Liver (tissue), 9 donors: ENCODE results near the gene MARCKS. TPM values are rescaled to one million over a fixed set of nuclear protein-coding genes. Genes with fewer than 3 reads are reported as not detected.

Experiments
- DNase-seq: peaks from one replicate; pipeline ENCODE4 v3.0.0-alpha.2; 2017; ENCODE audit warnings: low spot score
- H3K27ac ChIP-seq, 2 donors: one replicate each; pipeline ENCODE4 v1.7.0; 2013; ENCODE audit warnings: inconsistent platforms in 2 of 2, low read length in 2 of 2, control low read depth in 1 of 2, low read depth in 1 of 2, mild to moderate bottlenecking in 1 of 2
- H3K27me3 ChIP-seq, 4 donors: one replicate each; pipeline versions ENCODE4 v1.6.1 to v1.7.0; 2013; ENCODE audit warnings: low read length in 3 of 4, inconsistent platforms in 1 of 4, mild to moderate bottlenecking in 1 of 4, moderate library complexity in 1 of 4; ENCODE audit not compliant: control insufficient read depth in 4 of 4, insufficient read depth in 4 of 4
- H3K36me3 ChIP-seq, 4 donors: one replicate each; pipeline versions ENCODE4 v1.6.1 to v1.7.0; 2013; ENCODE audit warnings: low read length in 3 of 4, mild to moderate bottlenecking in 3 of 4, low read depth in 1 of 4, moderate library complexity in 1 of 4; ENCODE audit not compliant: control insufficient read depth in 4 of 4, insufficient read depth in 3 of 4
- H3K4me1 ChIP-seq, 4 donors: one replicate each; pipeline versions ENCODE4 v1.6.1 to v1.7.0; 2013; ENCODE audit warnings: low read length in 3 of 4, mild to moderate bottlenecking in 3 of 4, moderate library complexity in 1 of 4; ENCODE audit not compliant: control insufficient read depth in 4 of 4, insufficient read depth in 4 of 4
- H3K4me3 ChIP-seq, 3 donors: one replicate each; pipeline versions ENCODE4 v1.6.1 to v1.7.0; 2013; ENCODE audit warnings: low read length in 3 of 3, control low read depth in 1 of 3, low read depth in 1 of 3, mild to moderate bottlenecking in 1 of 3
- H3K9ac ChIP-seq, 2 donors: one replicate each; pipeline ENCODE4 v1.7.0; 2013; ENCODE audit warnings: low read length in 2 of 2, mild to moderate bottlenecking in 2 of 2, moderate library complexity in 2 of 2, control low read depth in 1 of 2, low read depth in 1 of 2
- H3K9me3 ChIP-seq, 4 donors: one replicate each; pipeline versions ENCODE4 v1.6.1 to v1.7.0; 2013; ENCODE audit warnings: low read length in 3 of 4; ENCODE audit not compliant: control insufficient read depth in 4 of 4
- EGR1 ChIP-seq, 2 donors: IDR thresholded peaks; 2 replicates each; pipeline ENCODE4 v1.6.1; 2016 to 2018; ENCODE audit warnings: antibody characterized with exemption in 2 of 2, low read depth in 2 of 2
- FOXA1 ChIP-seq: IDR thresholded peaks from 2 replicates; pipeline ENCODE4 v1.6.1; 2016; ENCODE audit warnings: antibody characterized with exemption
- FOXA2 ChIP-seq: IDR thresholded peaks from 2 replicates; pipeline ENCODE4 v1.6.1; 2016; ENCODE audit warnings: antibody characterized with exemption
- HNF4A ChIP-seq, 2 donors: conservative IDR thresholded peaks; 2 replicates each; pipeline ENCODE4 v1.6.1; 2016; ENCODE audit warnings: antibody characterized with exemption in 2 of 2, mild to moderate bottlenecking in 2 of 2
- NR2F2 ChIP-seq: IDR thresholded peaks from 2 replicates; pipeline ENCODE4 v1.6.1; 2016; ENCODE audit warnings: antibody characterized with exemption
- RAD21 ChIP-seq, 2 donors: IDR thresholded peaks; 2 replicates each; pipeline ENCODE4 v1.6.1; 2016; ENCODE audit warnings: antibody characterized with exemption in 2 of 2, mild to moderate bottlenecking in 2 of 2
- REST ChIP-seq: IDR thresholded peaks from 2 replicates; pipeline ENCODE4 v1.6.1; 2016; ENCODE audit warnings: antibody characterized with exemption, mild to moderate bottlenecking
- RXRA ChIP-seq, 2 donors: IDR thresholded peaks; 2 replicates each; pipeline ENCODE4 v1.6.1; 2017 to 2018; ENCODE audit warnings: antibody characterized with exemption in 2 of 2, mild to moderate bottlenecking in 1 of 2
- SP1 ChIP-seq: IDR thresholded peaks from 2 replicates; pipeline ENCODE4 v1.6.1; 2018; ENCODE audit warnings: antibody characterized with exemption, mild to moderate bottlenecking
- TAF1 ChIP-seq: conservative IDR thresholded peaks from 2 replicates; pipeline ENCODE4 v1.6.1; 2016; ENCODE audit warnings: antibody characterized with exemption, mild to moderate bottlenecking
- YY1 ChIP-seq: IDR thresholded peaks from 2 replicates; pipeline ENCODE4 v1.6.1; 2016; ENCODE audit warnings: antibody characterized with exemption, mild to moderate bottlenecking
- WGBS: extraction: QIAGEN DNeasy Blood & Tissue Kit; methylation state at CpG from one replicate; pipeline ENCODE4 v1.1.7; 2013; 5-methylcytosine and 5-hydroxymethylcytosine counted together
- polyA plus RNA-seq, 2 donors: library from polyadenylated mRNA; stranded (reverse) in 1 of 2; unstranded in 1 of 2; fragments of 200-250 nt in 1 of 2; fragments of >200 nt in 1 of 2; fragmentation: Nextera tagmentation in 1 of 2; extraction: Ambion mirVana in 1 of 2; gene quantifications; one replicate each; pipeline versions ENCODE4 v1.2.1 to v1.2.3, GENCODE V29; 2013 to 2015
- total RNA-seq, 2 donors: library from RNA; depleted of rRNA; stranded (reverse); fragments of >200 nt; gene quantifications; one replicate each; pipeline ENCODE4 v1.2.3, GENCODE V29; 2014
- TF ChIP-seq, protein P1 (sequence below): fragments of 150-350 bp; IDR thresholded peaks from 2 replicates; pipeline ENCODE4 v1.5.1; 2017; ENCODE audit warnings: improper control_type of control experiment, low read depth, low read length; ENCODE audit not compliant: missing input control
- TF ChIP-seq, protein P2 (sequence below): IDR thresholded peaks from 2 replicates; pipeline ENCODE4 v1.6.1; 2016; ENCODE audit warnings: antibody characterized with exemption
- donor health status: healthy.
- donor health status: healthy.
- donor health status: healthy.
- donor health status: healthy.
- donor health status: healthy.

MARCKS gene
- total and polyA plus RNA-seq, 4 donors, result 3.6 to 31.6 (median 5.9) TPM

GRCh38 chr6:113879186-113880096, 22.3 kb downstream of the MARCKS start:
- no peak overlapping the region for H3K27ac ChIP-seq
- no peaks in the 10 kb centered on the region for H3K36me3 ChIP-seq
- H3K27me3 ChIP-seq, result no peaks in the 10 kb centered on the region
- DNase-seq, result no peak
- TF ChIP-seq NR2F2 (peak; percentile 61), REST (no peak), RAD21 (IDR thresholded peaks at IDR 0.05) (peak; percentile 90 to 91), EGR1 (IDR thresholded peaks at IDR 0.05; ENCODE audit: low read depth in 2 of 2) (no peak), YY1 (peak; percentile 31), FOXA2 (no peak), FOXA1 (no peak), TAF1 (no peak), HNF4A (conservative IDR thresholded peaks at IDR 0.05) (peak in 1 of 2 donors; percentile 30), SP1 (no peak), RXRA (IDR thresholded peaks at IDR 0.05) (peak in 1 of 2 donors; percentile 28)
- TF ChIP-seq, protein P1, sequence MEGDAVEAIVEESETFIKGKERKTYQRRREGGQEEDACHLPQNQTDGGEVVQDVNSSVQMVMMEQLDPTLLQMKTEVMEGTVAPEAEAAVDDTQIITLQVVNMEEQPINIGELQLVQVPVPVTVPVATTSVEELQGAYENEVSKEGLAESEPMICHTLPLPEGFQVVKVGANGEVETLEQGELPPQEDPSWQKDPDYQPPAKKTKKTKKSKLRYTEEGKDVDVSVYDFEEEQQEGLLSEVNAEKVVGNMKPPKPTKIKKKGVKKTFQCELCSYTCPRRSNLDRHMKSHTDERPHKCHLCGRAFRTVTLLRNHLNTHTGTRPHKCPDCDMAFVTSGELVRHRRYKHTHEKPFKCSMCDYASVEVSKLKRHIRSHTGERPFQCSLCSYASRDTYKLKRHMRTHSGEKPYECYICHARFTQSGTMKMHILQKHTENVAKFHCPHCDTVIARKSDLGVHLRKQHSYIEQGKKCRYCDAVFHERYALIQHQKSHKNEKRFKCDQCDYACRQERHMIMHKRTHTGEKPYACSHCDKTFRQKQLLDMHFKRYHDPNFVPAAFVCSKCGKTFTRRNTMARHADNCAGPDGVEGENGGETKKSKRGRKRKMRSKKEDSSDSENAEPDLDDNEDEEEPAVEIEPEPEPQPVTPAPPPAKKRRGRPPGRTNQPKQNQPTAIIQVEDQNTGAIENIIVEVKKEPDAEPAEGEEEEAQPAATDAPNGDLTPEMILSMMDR, result peak; percentile 80
- TF ChIP-seq, protein P2, sequence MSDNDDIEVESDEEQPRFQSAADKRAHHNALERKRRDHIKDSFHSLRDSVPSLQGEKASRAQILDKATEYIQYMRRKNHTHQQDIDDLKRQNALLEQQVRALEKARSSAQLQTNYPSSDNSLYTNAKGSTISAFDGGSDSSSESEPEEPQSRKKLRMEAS, result no peak
- H3K4me3 ChIP-seq, result no peak overlapping the region
- no peaks in the 10 kb centered on the region for H3K9me3 ChIP-seq
- no peaks in the 10 kb centered on the region for H3K4me1 ChIP-seq
- WGBS, result 14% methylated on average over 6 of the region's 6 CpGs
- H3K9ac ChIP-seq, result no peak overlapping the region

DNA sequence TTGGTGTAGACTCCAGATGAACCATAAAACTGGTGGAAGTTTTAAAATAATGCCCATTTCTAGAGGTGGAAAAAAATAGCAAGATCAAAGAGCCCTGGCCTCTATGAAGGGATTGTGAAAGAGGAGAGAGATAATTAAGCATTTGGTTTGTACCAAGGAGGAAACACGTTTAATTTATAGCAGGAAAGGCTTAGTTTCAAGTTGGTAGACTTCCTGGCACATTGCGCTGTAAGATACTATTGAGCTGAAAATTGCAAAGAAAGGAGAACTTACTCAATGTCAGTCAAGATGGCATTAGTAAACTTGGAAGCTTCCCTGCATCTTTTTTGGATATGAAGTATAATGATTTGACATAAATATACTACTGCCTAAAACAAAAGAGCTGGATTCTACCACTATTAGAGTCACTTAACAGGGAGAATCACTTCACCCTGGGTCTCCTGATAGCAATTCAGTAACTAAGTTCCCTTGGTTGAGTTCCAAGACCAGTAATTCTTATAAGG, 24.4 kb downstream of the MARCKS start:
- no peaks in the 10 kb centered on the region for H3K36me3 ChIP-seq
- H3K27me3 ChIP-seq, result no peaks in the 10 kb centered on the region
- no peaks in the 10 kb centered on the region for H3K4me1 ChIP-seq
- TF ChIP-seq TAF1, result no peak
- TF ChIP-seq YY1, result no peak
- 41% methylated on average over 2 of the region's 2 CpGs for WGBS
- H3K9ac ChIP-seq, result no peak overlapping the region
- DNase-seq, result no peak
- no peaks in the 10 kb centered on the region for H3K9me3 ChIP-seq
- no peak overlapping the region for H3K27ac ChIP-seq
- no peak overlapping the region for H3K4me3 ChIP-seq
